ENCODE data around the gene GMCL2.
"Not testable (repeated sequence)": the region's sequence is repeated elsewhere in the genome, so short reads cannot be mapped to it uniquely, and the experiment has no call there.

GMCL2 gene, protein sequence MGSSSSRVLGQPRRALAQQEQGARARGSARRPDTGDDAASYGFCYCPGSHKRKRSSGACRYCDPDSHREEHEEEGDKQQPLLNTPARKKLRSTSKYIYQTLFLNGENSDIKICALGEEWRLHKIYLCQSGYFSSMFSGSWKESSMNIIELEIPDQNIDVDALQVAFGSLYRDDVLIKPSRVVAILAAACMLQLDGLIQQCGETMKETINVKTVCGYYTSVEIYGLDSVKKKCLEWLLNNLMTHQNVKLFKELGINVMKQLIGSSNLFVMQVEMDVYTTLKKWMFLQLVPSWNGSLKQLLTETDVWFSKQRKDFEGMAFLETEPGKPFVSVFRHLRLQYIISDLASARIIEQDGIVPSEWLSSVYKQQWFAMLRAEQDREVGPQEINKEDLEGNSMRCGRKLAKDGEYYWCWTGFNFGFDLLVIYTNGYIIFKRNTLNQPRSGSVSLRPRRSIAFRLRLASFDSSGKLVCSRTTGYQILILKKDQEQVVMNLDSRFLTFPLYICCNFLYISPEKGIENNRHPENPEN

DNA sequence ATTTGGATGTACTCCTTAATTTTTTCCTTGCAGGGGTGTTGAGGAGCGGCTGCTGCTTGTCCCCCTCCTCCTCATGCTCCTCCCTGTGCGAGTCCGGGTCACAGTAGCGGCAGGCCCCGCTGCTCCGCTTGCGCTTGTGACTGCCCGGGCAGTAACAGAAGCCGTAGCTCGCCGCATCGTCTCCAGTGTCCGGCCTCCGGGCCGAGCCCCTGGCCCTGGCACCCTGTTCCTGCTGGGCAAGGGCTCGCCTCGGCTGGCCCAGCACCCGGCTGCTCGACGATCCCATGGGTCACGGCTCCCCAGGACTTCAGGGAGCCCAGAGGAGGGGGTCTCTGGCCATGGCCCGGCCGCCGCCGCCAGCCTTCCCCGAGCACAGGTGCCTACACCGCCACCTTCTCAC is at the start of gene GMCL2:
GMCL2 (minus strand) TSS at position 358 of the 400 bp plus-strand sequence; CDS start at position 286, 72 bp downstream.
- DNase-seq: no peak

DNA sequence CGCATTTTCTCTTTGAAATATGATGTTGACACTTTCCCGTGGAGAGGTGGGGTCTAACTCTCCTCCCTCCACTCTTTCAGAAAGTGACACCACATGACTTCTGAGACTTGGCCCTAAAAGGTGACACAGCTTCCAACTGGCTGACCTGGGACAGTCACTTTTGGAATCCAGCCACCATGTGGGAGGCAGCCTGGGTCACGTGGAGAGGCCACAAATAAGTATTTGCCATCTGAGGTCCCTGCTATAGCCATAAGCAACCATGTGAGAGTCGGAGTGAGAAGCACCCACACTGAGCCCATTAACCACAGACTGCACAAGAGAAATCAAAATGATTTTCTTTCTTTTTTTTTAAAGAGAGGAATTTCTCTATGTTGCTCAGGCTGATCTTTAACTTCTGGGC is 49.5 kb upstream of the GMCL2 start:
- no peak for DNase-seq

DNA sequence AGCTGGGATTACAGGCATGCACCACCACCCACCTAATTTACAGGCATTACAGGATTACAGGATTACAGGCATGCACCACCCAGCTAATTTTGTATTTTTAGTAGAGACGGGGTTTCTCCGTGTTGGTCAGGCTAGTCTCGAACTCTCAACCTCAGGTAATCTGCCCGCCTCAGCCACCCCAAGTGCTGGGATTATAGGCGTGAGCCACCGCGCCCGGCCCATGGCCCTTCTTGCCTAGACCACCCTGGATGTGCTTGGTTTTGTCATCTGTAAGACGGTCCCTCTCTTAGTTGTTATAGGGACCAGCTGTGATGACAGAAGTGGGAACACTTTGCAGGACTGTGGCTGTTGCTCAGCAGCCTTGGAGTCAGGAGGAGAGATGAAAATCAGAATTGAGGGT is 49.0 kb upstream of the GMCL2 start:
- DNase-seq: no peak

DNA sequence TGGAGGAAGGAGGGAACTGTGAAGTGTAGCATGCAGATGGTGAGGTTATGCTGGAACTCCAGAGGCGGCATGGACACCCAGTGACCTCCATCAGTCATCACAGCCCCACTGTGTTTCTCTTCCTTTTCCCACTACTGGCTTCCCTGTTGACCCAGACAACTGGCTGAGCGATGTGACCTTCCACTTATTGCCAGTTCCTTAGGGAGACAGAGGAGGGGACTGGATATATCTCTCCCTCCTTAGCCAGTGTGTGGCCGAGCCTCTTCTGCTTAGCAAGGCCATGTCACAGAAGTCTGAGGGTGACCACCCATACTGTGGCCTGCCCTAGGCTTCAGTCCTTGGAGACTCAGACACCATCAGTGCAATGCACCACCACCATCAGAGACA is 48.4 kb upstream of the GMCL2 start:
- no peak for DNase-seq

DNA sequence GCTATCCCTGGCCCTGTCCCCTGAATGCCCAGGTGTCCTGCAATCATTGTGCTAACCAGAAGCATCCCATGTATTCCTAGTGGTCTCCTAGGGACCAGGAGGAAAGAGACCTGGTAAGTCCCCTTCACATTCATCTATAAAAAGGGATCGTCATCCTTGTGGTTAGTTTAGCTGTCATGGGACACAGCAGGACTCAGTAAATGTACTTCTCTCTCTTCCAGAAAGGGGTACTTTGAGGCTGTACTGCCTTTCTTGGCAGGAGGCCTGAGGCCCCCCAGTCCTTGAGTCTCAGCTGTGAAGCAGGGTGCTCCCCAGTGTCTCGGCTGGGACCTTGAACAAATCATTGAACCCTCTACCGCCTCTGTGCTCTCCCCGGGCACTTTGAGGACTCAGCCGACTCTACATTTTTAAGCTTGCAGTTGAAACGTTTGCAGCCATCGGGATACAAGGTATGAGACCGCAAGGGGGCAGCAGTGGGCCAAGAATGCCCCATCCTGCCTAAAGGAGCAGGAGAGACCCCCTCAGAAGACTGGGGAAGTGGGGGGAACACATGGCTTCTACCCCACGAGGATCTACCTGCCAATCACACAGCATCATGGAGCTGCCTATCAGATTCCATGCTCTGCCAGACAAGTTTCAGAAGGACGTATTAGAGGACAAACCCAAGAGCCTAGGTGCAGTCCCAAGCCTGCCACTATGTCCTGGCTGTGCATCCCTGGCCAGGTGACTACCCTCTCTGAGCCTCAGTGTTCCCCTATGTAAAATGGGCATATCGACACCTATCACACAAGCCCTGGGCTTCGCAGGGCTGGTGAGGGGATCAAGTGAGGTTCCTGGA is 47.8 kb upstream of the GMCL2 start:
- DNase-seq: peak in 1 of 2 donors; percentile 60

DNA sequence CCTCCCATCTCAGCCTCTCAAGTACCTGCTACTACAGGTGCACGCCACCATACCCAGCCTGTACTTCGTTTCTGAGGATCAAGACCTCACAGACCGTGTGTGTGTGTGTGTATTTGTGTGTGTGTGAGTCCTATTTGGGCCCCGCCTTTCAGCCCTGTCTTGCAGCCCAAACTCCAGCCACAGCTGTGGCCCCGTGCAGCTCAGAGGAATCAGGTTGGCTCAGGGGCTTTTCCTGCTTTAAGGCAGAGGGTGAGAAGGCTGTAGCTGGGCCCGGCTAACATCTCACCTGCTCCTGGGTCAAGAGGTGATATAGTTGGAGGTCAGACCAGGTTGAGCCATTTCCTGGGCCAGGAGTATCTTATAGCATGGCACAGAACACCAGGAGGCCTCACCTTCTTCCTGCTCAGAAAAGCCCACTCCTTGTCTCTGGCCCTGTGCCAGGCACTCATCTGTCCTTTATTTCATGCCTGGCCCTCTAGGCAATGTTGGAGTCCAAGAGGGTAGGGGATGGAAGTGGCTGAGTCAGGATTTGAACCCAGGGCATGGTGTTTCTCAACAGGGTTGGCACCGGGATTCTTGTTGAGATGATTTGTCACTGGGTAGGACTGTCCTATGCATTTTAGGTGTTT is 47.1 kb upstream of the GMCL2 start:
- DNase-seq: no peak

DNA sequence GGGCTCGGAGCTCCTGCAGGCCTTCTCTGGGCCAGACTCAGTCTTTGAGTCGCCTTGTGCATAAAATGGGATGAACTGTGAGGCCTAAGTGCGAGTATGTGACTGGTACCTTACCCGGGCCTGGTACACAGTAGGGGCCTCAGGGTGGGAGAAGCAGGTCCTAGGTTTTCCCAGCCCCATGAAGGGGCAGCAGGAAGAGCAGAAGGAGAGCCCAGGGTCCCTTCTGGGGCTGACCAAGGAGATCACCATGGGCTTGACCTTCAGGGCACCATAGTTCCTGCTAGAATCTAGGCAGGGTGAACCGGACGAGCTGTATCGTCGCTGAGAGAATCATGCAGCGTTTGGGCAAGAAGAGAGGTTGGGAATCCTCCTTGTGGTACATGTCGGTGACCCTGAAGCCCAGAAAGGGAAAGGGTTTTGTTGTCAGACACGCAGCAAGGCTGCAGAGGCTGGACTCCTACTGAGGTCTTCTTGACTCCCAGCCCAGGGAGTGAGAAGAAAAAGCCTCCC is 45.8 kb upstream of the GMCL2 start:
- no peak for DNase-seq

DNA sequence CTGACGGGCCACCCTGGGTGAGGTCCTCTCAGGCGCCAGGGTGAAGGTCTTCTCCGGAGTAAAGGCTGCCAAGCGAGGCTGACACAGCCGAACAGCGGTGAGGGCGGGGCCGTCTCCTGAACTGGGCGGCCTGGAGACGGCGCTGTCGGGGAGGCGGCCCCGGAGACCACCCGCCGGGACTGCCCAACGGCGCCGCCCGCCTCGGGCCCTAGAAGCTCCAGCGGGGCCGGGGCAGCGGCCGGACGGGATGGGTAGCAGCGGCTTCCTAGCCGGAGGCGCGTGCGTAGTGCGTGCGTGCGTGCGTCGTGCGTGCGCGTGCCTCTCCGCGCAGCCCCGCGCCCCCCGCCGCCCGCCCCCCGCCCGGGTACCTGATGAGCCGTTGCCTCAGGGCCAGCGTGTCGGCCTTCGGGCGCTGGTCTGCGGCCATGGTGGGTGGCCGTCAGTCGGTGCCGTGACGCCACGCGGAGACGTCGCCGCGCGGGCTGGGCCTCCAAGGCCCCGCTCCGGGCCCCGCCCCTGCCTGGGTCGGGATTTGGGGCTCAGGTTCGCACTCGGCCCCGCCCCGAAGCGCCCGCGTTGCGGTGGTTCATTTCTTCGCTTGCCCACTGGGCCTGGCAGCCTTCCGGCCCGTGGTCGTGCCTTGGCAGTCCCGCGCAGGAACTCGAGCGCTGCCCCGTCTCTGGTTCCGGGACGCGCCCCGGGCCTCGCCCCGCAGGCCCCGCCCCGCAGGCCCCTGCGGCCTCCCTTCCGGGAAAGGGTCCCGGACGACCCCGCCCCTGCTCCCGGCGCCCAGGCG is 45.2 kb upstream of the GMCL2 start, which contains the start of gene PHYKPL:
PHYKPL (minus strand) TSS at position 679 of the 796 bp plus-strand sequence; CDS start at position 427, 252 bp downstream.
- DNase-seq: peak in 1 of 2 donors; percentile 57

DNA sequence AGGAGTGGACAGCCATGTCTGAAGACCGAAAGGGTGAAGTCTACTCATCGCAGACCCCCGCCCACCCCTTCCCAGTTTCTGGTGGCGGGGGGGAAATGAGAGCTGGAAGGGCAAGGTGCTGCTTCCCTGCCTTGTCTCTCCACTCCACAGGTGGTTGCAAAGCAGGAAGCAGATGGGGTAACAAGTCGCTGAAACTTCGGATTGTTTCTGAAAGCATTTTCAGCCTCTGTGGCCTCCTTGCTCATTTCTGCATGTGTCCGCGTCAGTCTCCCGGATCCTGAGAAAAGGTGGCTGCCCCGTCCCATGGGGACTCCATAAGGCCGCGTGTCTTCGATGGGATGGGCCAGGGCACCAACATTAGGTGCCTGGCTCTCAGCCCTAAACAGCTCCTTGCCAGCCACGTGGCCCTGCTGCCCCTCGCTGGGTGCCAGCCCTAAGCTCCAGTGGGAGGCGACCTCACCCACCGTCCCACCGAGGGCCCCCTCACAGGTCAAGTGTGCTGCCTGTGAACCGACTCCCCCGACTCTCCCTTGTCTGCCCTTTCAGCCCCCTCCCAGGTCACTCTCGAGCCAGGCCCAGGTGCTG is 44.5 kb upstream of the GMCL2 start:
- DNase-seq: no peak

DNA sequence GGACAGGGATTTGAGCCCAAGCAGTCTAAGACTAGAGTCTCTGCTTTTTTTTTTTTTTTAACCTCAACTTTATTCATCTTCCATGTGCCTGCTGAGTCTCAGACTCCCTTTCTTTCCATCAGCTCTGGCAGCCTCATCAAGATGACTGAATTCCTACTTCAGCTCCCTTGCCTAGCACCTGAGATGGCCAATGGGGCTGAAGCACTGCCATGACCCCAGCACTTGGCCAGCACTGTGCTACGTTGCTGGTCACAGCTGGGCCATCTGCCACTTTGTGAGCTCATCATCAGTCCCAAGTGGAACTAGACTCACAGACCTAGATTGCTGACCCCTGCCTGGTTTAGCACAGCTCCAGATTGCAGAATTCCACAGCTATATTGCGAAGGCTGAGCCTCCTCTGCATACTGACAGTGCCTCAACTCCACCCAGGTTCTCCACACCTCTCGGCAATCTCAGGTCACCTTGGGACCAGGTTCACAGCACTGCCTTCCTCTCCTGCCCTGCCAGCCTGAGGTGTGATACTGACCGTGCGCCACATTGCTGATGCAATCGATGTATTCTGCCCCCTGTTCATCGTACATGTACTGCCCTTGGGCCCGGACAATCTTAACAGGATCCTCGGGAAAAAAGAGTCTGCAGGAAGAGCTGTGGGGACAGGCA is 43.8 kb upstream of the GMCL2 start:
- no peak for DNase-seq

DNA sequence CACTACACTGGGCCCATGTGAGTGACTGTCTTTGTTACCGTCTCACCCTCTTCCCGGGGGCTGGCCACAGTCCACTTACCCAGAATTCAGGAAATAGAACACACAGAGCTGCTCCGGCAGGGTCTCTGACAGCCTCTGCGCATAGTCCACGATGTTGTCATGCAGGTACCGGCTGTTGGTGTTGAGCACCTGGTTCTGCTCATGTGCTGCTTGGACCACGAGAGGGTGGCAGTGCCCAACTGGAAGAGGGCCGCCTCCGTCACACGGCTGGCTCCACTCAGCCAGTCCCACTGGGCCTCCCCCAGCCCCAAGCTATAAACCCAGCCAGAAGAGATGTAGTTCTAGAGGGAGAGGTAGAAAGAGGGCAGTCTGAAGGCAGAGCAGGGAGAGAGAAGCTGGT is 42.7 kb upstream of the GMCL2 start:
- DNase-seq: no peak

DNA sequence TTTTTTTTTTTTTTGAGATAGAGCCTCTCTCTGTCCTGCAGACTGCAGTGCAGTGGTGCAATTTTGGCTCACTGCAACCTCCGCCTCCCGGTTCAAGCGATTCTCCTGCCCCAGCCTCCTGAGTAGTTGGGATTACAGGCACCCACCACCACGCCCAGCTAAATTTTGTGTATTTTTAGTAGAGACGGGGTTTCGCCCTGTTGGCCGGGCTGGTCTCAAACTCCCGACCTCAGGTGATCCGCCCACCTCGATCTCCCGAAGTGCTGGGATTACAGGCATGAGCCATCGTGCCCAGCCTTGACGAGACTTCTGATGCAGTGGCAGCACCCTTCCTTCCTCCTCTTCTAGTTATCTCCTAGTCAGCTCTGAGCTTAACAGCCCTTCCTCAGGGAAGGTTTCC is 41.9 kb upstream of the GMCL2 start:
- DNase-seq: not testable (repeated sequence)

DNA sequence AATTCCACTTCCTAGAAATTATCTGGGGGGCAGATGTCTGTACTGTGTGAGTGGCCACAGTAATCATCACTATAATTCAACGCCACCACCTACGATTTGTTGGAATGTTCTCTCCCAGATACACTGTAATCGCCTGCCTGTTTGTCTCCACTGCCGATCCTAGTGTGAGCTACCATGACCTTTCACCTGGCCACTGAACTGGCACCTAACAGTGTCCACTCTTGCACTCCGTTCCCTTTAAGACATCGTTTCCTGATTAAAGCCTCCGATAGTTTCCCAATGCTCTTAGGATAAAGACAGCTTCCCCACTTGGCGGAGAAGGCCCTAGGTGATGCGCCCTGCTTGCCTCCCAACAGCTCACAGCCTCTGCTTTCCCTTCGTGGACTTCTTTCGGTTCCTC is 41.4 kb upstream of the GMCL2 start:
- no peak for DNase-seq

DNA sequence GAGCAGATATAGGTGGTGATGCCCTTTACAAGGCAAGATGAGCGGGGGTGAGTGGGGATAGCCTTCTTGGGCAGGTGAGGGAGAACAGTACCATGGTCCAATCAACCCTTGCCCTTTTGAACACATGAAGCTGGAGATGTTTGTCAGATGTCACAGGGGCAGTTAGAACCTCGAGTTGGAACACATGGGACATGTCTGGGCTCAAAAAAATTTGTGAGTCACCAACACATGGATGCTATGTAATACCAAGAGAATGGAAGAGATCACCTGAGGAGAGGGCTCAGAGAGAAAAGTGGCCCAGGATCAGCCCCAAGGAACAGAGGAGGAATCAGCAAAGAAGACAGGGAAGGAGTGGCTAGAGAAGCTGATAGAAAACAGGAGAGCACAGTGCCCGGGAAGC is 40.8 kb upstream of the GMCL2 start:
- no peak for DNase-seq

DNA sequence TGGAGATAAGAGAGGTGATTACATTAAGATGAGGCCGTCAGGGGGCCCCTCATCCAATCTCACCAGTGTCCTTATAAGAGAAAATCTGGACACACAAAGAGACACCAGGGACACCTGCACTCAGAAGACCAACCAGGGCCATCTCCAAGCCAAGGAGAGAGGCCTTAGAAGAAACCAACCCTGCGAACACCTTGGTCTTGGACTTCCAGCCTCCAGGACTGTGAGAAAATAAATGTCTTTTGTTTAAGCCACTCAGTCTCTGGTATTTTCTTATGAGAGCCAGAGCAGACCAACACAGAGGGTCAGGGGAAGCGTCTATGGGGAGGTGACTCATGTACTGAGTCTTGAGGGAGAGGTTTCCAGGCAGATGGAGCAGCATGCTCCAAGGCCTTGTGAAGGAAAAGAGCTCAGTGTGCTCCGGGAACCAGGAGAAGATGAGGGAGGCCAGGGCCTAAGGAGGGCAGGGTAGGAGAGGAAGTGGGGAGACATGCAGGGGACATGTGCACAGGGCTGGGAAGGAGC is 40.0 kb upstream of the GMCL2 start:
- no peak for DNase-seq

DNA sequence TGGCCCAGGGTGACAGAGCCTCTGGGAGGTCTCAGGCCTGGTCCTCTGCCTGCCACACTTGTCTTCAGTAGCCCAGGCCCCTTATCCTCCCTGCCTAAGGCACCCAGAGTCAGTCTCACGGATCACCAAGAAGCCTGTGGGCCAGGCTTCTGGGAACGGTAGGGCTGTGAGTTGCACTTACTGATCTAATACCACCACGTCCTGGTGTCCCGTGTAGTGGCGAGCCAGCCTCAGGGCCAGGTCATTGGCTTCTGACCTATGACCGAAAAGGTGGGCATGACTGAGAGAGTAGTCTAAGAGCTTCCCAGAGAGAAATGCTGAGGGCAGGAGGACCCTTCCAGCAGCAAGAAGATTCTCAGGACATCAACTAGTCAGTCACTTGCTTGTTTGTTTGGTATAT is 38.0 kb upstream of the GMCL2 start:
- DNase-seq: no peak

DNA sequence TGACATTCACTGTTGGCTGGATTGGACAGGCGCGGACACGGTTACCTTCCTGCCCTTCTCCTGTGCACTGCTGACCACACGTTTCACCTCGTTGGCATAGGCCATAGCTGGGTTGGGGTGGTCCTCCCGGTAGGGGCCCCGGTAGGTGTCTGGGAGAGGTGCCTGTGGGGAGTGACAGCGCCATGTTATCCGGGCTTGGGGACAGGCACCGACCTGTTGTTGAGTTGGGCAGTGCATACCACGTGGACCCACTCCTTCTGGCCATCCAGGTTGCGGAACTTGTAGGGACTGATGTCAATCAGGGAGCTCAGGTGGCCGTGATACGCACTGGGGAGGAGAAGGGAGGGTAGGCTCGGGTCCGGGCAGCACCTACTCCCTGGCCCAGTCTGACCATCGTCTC is 37.2 kb upstream of the GMCL2 start:
- no peak for DNase-seq

DNA sequence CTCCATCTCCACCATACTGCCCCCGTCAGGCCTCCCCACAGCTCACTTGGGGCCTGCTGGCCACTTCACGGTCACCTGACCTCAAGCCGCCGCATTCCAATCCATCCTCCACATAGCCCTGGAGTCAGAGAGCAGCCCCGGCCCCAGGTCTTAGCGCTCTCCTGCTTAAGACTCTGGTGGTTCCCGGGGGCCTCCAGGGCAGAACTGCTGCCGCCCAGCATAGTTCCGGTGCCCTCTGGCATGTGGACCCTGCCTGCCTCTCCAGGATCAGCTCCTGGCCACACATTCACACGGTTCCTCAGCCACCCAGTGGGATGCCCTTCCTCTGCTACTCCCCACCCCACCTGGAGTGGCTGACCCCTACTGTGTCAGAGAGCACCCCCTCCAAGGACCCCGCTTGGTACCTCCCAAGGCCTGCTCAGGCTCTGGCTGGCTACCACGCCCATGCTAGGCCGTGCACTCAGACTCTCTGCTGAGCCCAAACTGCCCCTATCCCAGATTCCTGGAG is 36.7 kb upstream of the GMCL2 start:
- DNase-seq: no peak

DNA sequence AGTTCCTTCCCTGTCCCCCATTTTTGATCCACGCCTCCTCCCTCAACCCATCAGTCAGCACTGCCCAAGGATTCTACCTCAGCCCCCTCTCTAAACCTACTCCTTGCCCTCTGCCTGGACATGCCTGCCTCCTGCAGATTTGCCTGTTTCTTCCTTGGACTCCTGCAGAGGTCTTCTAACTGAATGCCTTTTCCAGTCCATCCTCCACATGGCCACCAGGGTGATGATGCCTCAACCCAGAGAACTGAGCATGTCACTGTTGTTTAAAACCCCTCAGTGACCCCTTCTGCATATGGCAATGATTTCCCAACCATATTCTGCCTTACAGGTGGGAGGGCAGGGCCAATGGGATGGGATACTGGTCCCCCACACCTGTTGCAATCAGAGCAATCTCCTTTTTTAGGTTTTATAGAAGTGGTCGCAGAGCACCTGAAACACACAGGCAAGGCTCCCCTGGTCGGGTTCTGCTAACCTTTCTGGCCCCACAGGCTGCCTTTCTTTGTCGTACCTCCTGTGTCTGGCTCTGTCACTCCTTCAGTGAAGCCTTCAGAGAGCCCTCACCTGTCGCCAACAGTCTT is 36.1 kb upstream of the GMCL2 start:
- DNase-seq: no peak

DNA sequence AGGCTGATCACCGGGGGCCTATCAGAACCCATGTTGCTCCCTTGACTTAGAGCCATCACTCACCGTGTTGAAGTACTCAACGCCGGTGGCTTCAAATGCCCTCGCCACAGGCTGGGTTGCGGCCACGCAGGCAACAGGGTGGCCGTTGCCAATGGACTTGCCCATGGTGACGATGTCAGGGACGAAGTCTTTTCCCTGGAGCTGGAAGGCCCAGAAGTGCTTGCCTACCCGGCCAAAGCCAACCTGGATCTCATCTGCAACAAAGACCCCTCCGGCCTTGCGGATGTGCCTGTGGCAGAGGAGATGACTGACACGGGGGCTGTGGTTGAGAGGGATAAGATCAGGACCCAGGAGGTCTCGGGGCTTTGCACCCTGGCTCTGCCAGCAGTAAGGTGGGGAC is 35.1 kb upstream of the GMCL2 start:
- no peak for DNase-seq

Data from hippocampal formation (tissue), 2 donors.